ENCODE measurements around the gene KPTN.

Gene KPTN

DNA sequence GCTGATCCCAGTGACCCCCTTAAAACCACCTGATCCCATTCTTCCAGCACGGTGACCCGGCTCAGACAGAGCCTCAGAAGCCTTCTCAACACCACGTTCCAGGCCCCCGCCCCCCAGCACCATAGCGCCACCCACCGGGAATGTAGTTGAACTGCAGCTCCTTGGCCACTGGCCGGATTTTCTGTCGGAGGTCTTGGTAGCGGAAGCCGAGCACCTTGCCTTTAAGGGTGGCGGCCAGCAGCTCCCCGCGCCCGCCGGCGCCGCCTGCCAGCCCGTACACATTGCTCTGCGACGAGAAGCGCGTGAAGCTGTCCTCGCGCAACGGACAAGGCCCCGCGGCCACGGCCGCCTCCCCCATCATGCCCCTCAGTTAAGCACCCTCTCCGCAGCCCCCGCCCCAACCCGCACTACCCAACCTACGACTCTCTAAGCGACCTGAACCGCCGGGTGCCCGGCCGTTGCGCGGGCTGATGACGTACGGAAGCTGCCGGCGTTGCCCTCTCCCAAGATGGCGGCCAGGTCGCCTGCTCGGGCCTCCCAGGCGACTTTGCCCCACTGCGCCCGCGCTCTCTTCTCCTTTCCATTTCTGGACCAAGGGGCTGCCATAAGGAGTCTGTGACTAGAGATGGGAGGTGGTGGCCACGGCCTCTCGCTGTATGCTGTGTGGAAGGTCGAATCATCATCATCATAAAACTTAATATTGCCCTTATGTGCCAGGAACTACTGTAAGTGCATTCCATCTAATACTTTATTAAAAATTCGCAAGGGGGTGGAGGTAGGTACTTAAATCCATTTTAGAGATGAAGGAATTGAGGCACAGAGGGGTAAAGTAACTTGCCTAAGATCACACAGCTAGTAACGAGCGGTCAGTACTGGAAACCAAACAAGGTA lies at the start of gene KPTN:
TSS of gene KPTN (minus strand) at position 420 of the 891 bp plus-strand sequence. CDS start at position 361, 59 bp downstream.
- in situ Hi-C loops (cut with MboI; ENCODE audit: low sequenced_read_pairs): no loop called here

DNA sequence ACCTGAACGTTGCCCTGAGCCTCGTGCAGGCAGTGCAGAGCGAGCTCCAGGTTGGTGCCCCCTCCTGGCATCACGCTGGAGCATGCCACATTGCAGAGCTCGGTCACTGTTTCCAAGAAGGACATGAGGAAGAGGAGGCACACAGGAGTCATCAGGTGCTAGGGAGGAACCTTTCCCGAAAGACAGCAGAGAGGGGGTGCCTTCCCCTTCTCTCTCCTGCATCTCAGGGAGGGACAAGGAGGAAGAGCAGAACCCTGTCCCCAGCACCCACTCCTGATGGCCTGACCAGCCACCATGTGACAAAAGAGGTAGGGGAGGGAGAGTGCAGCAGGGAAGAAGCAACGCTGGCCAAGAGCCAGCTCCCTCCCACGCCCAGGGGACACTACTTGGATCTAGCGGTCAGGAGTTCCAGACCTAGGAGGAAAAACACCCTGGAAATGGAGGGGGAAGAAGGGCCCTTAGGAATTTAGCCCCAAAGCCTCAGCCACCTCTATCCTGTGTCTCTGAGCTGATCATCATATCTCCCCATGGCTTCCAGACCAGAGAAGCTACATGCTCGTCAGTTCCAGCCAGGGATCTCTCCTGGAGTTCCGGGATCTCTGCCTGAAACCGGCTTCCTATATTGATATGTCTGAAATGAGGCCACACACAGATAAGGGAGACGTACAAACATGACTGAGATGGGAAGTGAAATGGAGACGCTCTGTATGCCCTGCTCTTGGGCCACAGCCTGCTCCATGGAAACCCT lies 47.8 kb upstream of the KPTN start:
- in situ Hi-C loops (cut with MboI; ENCODE audit: low sequenced_read_pairs): no loop called here

DNA sequence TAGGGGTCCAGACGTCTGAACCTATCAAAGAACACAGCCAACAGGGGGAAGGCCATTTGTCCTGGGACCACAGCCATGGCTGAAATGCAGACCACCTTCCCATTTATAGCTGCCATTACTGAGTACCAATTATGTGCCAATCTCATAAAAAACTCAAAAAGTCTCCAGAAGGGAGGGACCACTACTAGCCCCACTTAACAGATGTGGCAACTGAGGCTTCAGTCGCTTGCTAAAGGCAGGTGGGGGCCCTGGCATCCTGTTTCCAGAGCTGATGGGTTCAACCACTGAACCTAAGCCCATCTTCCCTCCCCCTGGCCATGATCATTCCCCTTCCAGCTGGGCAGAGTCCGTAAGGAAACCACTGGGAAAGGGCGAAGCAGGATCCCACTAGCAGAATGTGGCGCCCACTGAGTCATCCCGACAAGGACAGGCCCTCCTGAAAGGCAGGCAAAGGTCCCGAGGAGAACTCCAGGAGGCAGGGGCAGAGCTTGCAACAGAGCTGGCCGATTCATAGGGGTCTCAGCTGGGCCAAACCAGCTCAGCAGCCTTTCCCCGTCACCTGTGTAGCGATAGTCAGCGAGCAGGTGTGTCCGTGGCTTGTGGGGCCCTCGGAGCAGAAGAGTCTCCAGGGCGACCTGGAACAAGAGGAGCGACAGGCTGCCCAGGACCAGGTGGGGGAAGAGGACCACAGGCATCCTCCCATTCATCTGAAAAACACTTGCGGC lies 45.2 kb upstream of the KPTN start:
- in situ Hi-C loops (cut with MboI; ENCODE audit: low sequenced_read_pairs): no loop called here

DNA sequence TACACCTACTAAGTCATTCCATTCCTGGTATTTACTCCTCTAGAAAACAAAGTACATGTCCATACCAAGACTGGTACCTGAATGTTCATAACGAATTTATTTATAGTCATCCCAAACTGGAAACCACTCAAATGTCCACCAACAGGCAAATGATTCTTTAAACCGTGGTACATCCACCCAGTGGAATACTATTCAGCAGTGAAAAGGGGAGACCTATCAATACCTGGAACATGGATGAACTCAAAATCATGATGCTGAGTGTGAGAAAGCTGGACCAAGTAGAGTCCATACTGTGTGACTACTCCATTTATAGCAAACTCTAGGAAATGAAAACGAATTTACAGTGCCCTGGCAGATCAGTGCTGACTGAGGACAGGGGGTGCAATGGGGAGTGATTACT lies 42.8 kb upstream of the KPTN start:
- in situ Hi-C loops (cut with MboI; ENCODE audit: low sequenced_read_pairs): no loop called here

DNA sequence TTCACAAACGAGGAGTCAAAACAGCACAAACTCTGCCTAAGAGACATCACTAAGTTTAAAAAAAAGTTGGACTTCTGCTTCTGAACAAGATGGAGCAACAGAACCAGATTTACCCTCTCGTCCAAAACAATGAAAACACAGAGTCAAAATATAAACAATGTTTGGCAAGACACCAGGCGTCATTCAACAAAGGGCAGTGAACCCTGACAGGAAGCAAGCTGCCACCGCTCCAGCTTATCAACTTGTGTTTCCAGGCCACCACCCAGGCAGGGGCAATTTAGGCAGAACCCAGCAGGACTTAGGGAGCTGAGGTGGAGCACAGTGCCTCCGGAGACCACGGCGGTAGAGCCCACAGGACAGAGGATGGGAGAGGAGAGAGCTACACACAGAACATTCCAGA lies 39.5 kb upstream of the KPTN start:
- in situ Hi-C loops (cut with MboI; ENCODE audit: low sequenced_read_pairs): no loop called here

DNA sequence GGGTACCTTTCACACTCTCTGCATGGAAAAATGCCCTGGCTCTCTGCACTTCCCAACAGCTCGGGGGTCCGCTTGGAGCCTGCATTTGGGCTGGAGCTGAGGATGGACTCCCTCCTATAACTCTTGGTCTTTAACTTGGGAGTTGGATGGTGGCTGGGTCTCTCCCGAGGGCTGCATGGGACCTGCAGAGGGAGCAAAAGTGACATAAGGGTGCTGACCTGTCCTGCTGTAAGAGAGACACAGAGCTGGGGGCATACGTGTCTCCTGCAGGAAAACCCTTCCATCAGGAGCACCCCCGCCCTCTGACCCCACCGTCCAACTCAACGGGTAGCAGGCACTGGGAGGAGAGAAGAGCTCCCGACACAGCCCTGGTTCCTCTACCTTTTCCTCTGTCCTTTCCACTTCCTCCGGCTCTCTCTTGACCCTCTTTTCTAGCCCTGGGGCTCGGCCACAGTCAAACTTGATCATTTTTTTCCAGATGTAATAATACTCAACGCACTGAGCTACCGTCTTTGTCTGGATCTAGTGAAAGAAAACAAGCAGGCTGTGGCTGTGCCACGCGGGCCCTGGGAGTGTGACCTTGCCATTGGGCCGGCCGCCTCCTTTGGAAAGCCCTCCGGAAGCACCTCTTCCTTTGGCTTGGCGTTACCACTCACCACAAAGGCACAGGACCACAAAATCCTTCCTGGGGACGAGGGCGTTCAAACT lies 37.6 kb upstream of the KPTN start:
- in situ Hi-C loops (cut with MboI; ENCODE audit: low sequenced_read_pairs): no loop called here

DNA sequence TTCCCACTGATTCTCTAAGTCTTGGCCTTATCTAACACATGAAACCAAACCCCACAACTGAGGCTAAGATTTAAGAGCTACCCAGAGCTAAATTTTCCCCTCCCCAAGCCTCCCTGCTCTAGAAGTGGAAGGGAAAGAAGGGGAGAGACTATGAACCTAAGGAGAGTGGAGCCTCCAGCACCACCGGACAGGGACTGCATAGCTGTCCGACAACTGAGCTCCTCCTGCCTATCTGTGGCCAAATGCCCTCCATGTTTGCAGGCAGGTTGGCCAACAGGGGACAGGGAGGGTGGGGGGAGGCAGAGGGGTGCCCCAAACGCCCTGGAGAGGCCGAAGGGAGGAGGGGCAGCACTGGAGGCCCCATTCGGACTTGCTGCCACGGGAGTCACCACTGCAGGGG lies 36.8 kb upstream of the KPTN start:
- in situ Hi-C loops (cut with MboI; ENCODE audit: low sequenced_read_pairs): no loop called here

DNA sequence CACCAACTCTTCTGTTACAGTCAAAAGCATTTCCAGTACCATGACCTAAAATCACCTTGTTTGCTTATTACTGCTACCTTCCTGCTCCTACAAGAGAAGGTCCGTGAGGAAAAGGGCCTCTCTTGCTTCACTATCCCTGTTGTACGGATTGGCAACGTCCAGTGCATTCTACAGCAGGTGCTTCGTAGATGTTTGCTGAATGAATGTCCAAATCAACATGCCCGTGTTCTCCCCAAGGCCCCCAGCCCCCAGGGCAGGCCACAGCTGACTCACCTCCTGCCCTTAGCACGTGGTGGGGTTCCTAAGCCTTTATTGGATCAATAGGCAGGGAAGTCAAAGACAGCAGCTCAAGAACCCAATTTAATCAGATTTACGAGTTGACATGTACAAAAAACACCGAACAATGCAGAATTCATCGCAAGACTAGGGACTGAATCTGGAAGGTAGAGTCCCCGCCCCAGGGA lies 36.4 kb upstream of the KPTN start:
- in situ Hi-C loops (cut with MboI; ENCODE audit: low sequenced_read_pairs): no loop called here

DNA sequence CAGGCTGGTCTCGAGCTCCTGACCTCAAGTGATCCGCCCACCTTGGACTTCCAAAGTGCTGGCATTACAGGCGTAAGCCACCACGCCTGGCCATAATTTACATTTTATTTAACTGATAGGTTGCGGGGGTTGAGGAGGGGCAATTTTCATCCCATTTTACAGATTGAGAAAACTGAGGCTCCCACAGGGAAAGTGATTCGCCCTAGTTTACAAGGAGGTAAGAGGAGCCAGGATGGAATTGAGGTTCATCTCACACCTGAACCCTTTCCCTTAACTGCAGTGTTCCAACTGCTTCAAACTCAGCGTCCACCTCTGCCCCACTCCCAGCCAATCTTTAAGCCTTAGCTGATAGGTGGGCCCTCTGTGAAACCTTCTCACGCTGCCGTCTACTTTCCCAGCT lies 34.8 kb upstream of the KPTN start:
- in situ Hi-C loops (cut with MboI; ENCODE audit: low sequenced_read_pairs): no loop called here

DNA sequence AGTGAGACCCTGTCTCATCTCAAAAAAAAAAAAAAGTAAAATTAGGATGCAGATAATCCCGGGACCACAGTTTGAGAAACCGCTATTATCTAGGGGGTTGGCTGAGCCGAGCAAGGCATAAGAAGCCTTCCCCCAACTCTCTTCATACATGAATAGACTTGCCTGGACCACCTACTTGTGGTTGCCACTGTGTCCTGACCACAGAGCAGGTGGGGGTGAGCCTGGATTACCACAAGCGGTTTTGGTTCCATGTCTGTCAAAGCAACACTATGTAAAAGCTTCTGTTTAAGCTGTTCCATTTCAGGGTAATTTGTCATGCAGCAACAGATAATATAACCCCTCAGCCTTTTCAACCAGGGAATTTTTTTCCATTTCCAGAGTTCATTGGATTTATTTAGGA lies 34.1 kb upstream of the KPTN start:
- in situ Hi-C loops (cut with MboI; ENCODE audit: low sequenced_read_pairs): no loop called here

DNA sequence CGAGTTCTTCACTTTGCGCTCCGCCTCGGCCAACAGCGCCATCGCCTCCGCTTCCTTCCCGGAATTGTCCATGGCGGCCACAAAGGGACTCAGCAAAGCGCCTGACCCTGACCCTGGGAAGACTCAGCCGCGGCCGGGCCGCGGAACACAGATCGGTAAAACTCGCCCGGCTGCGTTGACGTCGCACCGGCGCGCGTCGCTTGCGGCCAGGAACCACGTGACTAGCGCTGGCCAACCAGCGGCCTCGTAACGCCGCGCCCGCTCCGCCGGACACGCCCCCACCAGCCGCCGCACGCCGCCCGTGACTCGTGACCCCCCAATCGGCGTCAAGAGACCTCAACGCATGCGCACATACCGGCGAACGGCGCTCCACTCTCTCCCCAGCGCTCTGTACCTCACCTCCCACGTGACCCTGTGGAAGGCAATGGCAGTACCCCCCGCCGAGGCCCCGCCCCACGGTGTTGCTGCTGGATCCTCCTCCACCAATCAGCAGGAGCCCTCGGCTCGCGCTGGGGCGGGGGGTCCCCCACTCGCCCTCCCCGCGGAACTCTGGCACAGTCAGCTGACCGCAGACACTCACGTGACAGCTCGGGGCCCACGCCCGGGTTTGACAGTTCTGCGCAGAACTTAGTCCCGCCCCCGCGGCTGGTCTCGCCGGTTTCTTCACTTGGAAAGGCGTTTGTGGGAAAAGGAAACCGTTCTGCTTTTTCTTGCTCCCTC lies 31.0 kb upstream of the KPTN start, which contains the start of gene NAPA:
TSS of gene NAPA (minus strand) at position 195 of the 720 bp plus-strand sequence. CDS start at position 72, 123 bp downstream.
- in situ Hi-C loops (cut with MboI; ENCODE audit: low sequenced_read_pairs): no loop called here

DNA sequence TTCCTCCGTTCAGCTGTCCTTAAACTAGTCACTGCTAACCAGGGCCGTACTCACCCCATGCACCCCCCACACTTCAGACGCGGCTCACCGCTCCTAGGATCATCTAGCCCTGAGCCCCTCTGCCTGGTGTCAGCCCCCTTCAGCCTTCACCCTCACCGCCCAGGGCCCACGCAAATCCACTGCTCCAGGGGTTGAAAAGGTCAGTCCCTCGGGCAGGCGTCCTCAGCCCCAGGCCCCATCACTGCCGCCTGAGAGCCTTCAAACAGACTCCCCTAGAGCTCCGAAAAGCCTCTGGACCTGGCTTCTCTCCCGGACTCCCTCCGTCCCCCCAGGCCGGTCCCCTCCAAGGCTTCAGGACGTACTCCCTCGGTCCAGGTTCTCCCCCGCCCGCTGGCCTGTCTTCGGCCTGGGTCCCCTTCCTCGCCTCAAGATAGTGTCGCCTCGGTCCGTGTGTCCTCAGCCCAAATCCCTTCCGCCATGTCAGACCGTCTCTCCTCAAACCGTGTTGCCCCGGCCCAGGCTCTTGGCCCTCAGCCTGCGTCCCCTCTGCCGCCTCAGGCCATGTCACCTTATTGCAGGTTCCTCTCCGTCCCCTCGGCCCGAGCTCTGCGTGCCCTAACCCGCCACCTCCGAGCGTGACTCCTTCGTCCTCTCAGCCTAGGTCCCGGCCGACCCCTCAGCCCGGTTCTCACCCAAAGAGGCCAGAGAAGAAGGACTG lies 30.3 kb upstream of the KPTN start:
- in situ Hi-C loops (cut with MboI; ENCODE audit: low sequenced_read_pairs): no loop called here

DNA sequence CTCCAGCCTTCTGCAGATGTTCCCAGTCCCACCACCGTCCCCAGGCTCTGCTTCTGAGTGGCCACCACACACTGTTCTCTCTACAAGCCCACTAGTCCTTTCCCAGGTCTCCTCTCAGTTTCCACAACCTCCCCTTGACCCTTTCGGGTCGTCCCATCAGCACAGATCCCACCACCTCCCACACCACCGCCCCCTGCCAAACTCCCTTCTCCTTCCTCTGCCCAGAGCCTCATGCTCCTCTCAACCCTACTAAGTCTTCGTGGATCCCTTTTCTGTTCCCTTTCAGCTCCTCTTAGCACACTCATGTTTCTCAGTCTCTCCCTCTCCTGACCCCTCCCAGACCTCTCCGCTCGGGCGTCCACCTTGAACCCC lies 28.9 kb upstream of the KPTN start:
- in situ Hi-C loops (cut with MboI; ENCODE audit: low sequenced_read_pairs): no loop called here

DNA sequence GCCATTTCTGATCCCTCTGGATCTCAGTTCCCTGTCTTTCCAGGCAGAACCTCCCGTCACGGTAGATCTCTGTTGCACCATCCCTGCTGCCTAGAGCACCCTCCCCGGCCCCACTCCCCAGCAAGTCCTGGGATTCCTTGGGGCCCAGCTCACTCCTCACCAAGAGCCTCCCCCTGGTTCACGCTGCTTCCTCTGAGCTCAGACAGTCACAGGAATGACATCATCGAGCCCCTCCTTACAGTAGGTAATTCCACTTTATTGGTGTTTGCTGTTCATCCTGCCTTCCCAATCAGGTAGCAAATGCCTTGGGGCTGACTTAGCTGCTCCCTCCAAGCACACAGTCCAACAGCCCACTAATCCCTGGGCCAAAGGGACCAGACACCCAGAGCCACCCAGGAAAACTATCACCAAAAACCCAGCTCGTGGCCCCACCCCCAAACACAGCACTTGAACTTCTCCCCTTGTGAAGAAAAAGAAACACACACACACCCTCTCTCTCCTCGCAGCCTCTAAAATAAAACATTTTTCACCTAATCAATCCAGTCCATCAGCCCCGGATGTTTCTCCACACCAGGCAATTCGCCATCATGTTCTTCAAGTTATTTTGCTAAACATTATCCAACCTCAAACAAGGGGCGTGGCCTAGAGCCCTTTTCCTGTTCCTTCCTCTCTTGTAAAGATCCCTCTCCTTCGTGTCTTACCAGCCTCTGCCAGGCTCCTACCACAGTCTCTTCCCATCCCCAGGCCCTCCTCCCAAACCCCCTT lies 28.3 kb upstream of the KPTN start:
- in situ Hi-C loops (cut with MboI; ENCODE audit: low sequenced_read_pairs): no loop called here

DNA sequence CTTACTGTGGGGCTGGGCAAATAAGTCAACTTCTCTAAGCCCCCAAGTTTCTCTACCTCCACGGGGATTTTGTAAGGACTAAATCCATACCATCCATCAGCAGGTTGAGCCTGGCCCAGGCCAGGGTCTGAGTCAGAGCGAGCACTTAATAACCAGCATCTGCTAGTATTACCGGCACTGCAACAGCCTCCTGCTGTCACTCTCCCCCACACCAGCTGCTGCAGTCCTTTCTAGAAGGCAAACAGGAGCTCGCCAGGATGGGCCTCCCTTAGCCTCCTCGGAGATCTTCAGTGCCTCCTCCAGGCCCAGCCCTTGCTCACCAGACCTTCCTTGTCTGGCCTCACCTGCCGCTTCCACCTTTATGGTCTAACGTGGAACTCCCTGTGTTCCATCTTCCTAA lies 27.7 kb upstream of the KPTN start:
- in situ Hi-C loops (cut with MboI; ENCODE audit: low sequenced_read_pairs): no loop called here

DNA sequence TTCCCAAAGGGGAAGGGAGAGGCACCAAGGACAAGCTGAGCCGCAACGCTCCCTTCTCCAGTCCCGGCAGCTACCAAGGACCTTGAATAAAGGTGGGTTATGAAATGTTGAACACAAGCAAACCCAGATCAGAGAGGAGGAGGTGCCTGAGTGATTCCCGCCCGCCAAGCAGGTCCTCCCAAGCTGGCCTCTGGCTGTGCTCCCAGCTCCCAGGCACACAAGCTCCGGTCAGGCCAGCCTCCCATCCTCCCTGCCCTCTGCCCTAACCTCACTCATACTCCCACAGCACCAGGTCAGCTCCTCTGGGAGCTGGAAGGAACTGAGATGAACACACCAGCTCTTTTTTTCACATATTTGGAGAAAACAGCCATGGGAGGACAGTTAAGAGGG lies 27.1 kb upstream of the KPTN start:
- in situ Hi-C loops (cut with MboI; ENCODE audit: low sequenced_read_pairs): no loop called here

DNA sequence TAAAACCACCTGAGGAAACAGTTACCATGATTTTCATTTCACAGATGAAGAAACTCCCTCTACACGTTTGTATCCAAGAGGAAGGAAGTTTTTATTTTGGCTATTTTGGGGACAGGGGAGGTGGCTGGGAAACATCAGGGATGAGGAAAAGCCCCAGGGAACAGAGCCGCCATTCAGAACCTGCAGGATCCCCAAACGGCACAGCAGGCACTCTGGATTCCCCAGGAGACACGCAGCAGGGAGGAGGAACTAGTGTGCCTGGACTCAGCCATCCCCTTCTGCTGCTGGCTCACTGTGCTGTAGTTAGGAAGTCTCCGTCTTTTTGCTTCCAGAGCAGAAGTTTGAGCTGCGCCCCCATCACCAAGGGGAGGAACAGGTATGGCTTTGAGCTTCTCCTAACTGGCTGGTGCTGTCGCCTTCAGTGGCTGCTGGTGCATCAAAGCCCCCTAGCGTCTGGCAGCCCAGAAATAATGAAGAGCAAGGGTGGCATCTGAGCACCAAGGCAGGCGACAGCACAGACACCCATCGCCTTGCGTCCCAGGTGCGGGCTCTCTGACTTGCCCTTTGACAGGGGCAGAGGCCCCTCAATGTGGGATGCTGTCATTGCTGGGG lies 26.6 kb upstream of the KPTN start:
- in situ Hi-C loops (cut with MboI; ENCODE audit: low sequenced_read_pairs): no loop called here

DNA sequence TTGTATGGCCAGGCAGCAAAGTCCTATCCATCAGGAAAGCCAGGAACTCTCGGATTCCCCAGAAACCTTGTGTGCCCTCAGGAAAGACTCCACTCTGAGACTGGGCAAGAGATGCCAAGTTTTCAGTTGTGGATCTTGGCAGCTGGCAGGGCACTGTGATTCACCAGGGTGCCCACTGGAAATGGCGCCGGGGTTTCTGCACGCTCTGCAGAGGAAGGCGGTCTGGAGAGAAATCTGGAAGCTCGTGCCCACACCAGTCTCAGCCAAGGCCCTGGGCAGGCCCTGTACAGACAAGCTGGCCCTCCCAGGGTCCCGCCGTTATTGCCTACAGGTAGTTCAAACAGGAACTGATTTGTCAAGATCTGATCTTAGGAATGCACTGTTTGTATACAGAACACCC lies 26.0 kb upstream of the KPTN start:
- in situ Hi-C loops (cut with MboI; ENCODE audit: low sequenced_read_pairs): no loop called here
